ENCODE data around the gene TMCC1.

DNA sequence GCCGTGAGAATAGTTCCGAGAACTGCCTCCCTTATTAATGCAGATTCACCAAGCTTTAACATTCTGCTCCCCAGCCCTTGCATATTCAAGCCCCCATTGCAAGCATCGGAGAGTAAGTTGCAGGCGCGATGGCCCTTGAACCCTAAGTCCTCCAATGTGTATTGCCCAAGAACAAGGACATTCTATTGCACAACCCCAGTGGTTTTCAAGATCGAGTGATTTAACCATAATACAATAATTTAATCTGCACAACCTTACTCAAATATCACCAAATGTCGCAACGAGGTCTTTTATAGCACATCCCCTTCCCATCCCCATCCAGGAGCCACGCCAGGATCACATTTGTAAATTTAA, 265.4 kb downstream of the TMCC1 start:
- no peak for TF ChIP-seq EZH2 (IDR thresholded peaks at IDR 0.05; ENCODE audit: borderline replicate concordance, insufficient read depth, low read depth, low read length, poor library complexity, severe bottlenecking)
- TF ChIP-seq, protein P1, sequence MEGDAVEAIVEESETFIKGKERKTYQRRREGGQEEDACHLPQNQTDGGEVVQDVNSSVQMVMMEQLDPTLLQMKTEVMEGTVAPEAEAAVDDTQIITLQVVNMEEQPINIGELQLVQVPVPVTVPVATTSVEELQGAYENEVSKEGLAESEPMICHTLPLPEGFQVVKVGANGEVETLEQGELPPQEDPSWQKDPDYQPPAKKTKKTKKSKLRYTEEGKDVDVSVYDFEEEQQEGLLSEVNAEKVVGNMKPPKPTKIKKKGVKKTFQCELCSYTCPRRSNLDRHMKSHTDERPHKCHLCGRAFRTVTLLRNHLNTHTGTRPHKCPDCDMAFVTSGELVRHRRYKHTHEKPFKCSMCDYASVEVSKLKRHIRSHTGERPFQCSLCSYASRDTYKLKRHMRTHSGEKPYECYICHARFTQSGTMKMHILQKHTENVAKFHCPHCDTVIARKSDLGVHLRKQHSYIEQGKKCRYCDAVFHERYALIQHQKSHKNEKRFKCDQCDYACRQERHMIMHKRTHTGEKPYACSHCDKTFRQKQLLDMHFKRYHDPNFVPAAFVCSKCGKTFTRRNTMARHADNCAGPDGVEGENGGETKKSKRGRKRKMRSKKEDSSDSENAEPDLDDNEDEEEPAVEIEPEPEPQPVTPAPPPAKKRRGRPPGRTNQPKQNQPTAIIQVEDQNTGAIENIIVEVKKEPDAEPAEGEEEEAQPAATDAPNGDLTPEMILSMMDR (IDR thresholded peaks at IDR 0.05) = no peak

Measured in B cell (primary cell).